Thyroid gland (tissue), 4 donors: ENCODE measurements around the gene CYGB.
"Not testable (repeated sequence)": the region's sequence is repeated elsewhere in the genome, so short reads cannot be mapped to it uniquely, and the experiment has no call there.

Source experiments
- POLR2A ChIP-seq, 2 donors: fragments of 450-650 bp; IDR thresholded peaks; one replicate each; pipeline ENCODE4 v1.6.1; 2017; ENCODE audit warnings: antibody characterized with exemption in 2 of 2, mild to moderate bottlenecking in 2 of 2, moderate library complexity in 1 of 2
- TF ChIP-seq, protein P1 (sequence below), 6 experiments: fragments of 200-600 bp in 3 of 6; fragments of 450-650 bp in 3 of 6; sonication (generic) in 3 of 6; IDR thresholded peaks; one replicate each; pipeline ENCODE4 v1.5.1; 2016 to 2019; ENCODE audit warnings: antibody characterized with exemption in 6 of 6, mild to moderate bottlenecking in 2 of 6, inconsistent platforms in 1 of 6, moderate library complexity in 1 of 6

- TF ChIP-seq, protein P1, sequence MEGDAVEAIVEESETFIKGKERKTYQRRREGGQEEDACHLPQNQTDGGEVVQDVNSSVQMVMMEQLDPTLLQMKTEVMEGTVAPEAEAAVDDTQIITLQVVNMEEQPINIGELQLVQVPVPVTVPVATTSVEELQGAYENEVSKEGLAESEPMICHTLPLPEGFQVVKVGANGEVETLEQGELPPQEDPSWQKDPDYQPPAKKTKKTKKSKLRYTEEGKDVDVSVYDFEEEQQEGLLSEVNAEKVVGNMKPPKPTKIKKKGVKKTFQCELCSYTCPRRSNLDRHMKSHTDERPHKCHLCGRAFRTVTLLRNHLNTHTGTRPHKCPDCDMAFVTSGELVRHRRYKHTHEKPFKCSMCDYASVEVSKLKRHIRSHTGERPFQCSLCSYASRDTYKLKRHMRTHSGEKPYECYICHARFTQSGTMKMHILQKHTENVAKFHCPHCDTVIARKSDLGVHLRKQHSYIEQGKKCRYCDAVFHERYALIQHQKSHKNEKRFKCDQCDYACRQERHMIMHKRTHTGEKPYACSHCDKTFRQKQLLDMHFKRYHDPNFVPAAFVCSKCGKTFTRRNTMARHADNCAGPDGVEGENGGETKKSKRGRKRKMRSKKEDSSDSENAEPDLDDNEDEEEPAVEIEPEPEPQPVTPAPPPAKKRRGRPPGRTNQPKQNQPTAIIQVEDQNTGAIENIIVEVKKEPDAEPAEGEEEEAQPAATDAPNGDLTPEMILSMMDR (IDR thresholded peaks at IDR 0.05): not testable (repeated sequence)
- TF ChIP-seq POLR2A (IDR thresholded peaks at IDR 0.05): not testable (repeated sequence)
Observed at GRCh38 chr17:76563359-76563758, 25.9 kb upstream of the CYGB start.
